GM20431 (cell line): ENCODE measurements around the gene HOXD8.

ENCODE experiments used
- in situ Hi-C: fragments of 300-500 bp; cut with MseI, MboI; formaldehyde crosslinking; loops from one replicate; pipeline ENCODE4 v1.15.0; 2020; ENCODE audit warnings: low sequenced_read_pairs; ENCODE audit not compliant: unreplicated experiment

The HOXD8 gene

DNA sequence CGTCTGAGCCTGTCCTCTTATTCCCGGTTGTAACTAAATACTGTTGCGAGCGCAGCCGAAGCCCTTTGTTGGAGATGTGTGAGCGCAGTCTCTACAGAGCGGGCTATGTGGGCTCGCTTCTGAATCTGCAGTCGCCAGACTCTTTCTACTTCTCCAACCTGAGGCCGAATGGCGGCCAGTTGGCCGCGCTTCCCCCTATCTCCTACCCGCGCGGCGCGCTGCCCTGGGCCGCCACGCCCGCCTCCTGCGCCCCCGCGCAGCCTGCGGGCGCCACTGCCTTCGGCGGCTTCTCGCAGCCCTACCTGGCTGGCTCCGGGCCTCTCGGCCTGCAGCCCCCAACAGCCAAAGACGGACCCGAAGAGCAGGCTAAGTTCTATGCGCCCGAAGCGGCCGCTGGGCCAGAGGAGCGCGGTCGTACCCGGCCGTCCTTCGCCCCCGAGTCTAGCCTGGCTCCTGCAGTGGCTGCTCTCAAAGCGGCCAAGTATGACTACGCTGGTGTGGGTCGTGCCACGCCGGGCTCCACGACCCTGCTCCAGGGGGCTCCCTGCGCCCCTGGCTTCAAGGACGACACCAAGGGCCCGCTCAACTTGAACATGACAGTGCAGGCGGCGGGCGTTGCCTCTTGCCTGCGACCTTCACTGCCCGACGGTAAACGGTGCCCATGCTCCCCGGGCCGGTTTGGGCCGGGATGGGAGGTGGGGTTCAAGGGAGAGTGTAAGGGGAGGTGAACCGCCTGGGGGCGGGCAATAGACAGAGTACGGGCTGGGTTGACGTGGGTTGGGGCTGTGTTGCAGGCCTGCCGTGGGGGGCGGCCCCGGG lies 29.6 kb upstream of the HOXD8 start, which contains the start of gene HOXD12:
Gene HOXD12, plus strand, starts transcription at position 68 of the 819 bp plus-strand sequence. Its CDS starts 7 bp downstream, at position 75.
- in situ Hi-C loops, result loop anchor here (25.0 kb wide), 2 partner anchors 413 to 688 kb away; no protein-coding TSS in a partner anchor

DNA sequence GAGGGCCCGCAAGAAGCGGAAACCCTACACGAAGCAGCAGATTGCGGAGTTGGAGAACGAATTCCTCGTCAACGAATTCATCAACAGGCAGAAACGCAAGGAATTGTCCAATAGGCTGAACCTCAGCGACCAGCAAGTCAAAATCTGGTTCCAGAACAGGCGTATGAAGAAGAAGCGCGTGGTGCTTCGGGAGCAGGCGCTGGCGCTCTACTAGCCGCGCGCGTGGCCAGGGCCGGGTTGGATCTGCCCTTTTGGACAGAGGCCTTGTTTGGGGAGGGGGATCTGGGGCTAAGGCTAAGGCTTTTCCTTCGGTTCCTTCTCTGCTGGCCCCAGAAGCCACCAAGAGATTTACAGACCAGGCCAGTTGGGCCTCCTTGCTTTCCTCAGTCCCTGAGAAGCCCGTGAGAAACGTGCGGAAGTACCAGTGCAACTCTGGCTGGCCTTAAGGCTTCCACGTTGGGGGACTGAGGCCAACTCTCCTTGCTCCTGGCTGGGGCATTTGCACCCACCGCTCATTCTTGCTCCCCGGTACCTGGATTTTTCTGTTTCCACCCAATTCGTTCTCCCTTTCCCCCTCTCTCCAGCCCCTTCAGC lies 28.9 kb upstream of the HOXD8 start:
- in situ Hi-C loops, result no loop called here

DNA sequence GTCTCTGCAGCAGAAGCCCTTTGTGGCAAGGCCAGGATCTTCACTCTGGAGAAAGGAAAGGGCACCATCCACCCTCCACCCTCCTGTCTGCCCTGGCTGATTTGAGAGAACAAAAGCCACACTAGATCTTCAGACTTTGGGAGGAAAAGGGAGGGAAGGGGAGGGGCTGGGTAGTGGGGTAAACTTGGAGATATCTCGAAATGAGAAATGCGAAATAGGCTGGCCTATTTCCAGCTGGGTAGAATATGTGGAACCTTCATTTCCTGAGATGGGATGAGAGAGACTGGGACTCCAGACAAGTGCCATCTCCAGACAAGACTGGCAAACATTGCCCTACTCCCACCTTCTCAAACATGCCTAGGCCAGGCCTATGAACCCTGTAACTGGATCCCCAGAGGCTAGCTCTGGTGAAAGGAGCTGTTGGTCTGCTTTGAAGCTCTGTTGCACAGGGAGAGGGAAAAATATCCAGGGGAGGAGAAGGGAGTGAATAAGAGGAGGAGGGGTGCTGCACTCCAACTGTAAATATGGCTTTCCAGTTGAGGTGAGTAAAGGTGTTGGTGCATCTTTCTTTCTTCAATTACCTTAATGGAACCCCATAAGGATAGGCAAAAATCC lies 28.2 kb upstream of the HOXD8 start:
- in situ Hi-C loops, result no loop called here

DNA sequence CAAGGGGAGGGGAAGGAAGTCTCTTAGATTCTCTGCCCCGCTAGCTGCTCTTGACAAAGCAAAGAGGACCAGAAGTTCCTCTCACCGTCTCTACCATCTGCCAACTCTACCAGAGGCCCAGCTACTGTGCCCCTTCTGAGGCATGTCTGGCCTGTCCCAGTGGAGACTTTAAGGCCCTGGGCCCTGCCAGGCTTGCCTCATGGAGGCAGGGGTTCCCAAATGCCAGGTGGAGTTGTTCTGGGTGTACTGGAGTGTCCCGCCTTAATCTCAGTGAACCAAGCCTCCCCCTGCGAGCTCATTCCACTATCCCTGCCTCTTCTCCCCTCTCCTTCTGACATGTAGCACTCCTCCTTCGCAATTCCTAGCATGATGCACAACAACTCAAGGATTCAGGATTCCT lies 27.7 kb upstream of the HOXD8 start:
- in situ Hi-C loops, result no loop called here

DNA sequence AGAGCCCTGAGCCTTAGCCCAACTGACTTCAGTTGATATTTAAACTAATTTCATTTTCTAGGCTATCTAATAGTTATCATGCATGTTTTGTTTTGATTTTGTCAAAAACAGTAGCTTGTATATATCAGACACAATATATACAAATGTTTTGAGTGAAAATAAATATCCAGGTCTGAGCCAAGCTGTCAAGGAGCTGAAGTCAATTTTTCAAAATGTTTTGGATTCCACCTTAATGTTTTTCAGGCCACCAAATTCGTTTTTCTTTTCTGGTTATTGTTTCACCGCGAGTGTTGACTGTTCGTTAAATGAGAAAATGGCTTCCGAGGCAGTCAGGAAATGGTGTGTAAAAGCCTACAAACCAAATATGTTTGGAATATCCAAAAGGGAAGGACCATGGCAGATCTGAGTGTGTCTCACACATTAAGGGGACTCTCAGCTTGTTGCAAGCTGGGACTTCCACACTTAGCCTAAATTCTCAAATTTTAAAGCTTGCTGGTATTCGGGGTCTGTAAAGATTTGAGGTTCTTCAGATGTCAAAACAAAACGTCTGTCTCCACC lies 27.1 kb upstream of the HOXD8 start:
- in situ Hi-C loops, result no loop called here

DNA sequence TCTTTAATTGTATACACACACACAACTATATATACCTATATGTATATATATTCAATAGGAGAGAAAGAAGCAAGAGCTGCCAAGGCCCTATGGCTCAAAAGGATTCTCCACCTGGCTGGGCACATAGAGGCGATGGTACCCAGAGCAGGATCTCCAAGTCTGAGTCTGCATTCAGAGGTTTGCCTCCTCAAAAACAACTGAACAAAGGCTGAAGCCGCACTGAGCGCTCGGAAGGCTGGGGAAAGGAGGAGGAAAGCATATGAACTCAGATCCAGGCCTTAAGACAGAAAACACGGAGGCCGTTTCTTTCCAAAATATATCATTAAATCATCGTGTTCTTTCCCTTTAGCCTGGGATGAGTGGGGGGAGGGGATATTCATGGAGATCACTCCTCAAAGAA lies 26.3 kb upstream of the HOXD8 start:
- in situ Hi-C loops, result no loop called here

DNA sequence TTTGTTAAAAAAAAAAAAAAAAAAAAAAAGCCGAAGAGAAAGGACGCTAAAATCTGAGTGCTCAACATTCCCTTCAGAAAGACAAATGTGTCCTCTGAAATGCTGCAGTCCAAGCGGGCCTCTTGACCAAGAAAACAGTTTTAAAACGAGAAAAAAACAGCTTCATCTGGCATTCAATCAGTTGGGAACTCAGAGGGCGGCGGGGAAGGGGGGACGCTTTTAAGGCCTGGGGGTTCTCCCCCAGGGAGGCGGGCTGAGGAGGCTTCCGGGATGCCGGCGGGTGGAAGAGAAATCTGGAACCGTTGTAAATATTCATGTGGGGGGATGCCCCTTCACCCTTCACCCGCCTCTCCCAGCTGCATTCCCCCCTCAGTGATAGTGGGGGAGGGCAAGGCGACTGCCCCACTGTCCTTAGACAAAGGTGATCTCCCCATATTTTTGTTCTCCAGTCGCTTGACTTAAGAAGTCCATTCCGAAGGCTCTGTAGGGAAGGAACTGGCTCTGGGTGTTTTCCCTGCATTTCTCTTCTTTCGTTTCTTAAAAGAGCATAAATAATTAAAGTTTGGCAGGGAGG lies 25.7 kb upstream of the HOXD8 start:
- in situ Hi-C loops, result no loop called here

DNA sequence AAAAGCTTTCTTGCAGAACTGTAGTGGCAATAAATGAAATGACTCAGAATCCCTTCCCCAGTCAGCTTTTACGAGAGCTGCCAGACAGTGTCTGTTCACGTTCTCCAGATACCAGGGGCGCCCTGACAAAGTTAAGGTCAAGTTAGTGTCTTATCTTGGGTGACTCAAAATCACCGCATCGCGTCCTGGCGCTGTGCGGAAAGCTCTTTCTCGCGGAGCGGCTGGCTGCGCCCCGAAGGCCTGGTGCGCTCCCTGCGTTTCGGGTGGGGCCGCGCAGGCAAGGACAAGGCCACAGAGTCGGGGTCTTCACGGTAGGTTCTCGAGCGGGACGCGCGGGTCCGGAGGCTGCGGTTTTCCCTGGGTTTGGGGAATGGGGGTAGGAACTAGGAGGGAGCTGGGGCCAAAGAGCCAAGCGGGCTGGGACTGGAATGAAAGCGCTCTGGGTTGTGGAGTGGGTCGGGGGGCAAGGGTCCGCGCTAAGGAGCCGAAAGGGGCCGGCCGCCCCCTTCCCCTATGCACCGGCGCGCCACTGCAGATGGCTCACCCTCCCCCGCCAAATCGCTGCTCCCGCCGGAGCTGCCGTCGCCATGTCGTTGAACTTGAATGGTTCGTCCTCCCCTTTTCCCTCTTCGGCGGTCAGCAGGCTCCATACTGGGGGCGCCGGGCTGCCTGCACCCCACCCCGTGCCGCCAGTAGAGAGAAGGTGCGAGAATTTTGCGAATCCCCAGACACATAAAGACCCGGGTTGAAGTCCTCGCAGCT lies 25.0 kb upstream of the HOXD8 start:
- in situ Hi-C loops, result no loop called here

DNA sequence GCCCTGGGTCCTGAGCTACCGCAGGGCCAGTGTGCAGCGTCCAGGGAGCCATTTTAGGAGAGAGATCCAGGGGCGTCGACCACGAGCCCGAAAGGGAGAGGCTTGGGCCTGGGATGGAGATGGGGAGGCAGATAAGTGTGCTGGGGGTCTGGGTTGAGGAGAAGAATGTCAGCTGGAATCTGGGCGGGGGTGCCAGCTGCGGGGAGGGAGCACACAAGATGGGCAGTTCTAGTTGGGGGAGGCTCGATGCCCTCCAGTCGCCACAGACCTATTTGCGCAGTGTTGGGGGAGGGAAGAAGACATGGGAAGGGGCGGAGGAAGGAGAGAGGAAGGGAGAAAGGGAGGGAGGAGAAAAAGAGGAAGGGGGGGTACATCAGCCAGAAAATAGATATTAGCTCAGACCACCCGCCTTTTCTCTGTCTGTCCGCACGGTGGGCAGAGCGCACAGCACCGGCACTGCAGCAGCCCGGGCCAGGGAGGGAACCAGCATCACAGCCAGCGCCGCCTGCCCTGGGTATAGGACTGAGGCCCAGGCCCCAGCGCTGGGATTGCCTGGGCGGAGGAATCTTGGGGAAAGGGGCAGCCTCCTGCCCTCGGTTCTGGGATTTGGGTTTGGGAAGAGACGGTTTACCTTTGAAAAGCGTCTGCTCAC lies 24.3 kb upstream of the HOXD8 start:
- in situ Hi-C loops, result no loop called here

DNA sequence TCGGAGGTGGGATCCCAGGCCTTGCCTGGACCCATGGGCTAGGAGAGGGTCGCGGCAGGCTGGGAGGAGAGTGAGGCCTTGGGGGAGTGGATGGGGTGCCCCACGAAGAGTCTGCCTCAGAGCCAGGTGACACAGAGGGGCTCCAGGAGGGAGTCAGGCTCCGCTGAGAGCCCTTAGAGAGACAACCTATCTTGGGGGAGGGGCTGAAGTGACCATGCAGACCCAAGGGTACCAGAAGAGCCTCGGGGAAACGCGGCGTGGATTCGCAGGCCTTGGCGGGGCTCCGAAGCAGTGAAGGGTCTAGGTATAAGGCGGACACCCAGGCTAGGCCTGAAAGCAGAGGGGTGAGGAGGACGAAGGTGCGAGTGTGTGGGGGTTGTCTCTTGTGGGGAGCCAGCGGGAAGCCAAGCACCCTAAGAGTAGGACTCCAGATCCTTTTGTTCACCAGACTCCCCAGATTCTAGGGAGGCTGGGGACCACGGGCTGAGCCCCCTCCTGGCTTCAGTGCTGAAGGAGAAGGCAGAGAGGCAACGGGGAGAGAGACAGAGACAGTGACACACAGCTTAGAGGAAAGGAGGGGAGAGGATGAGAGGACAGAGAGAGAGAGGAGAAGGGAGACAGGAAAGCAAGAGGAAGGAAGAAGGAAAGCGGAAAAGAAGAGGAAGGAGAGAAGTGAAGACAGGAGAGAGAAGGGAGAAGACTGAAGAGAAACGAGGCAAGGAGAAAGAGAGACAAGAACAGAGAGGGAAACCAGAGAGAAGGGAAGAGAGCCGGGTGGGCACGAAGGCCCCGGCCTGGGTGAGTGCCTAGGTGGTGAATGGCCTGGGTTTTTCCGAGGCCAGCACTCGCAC lies 23.6 kb upstream of the HOXD8 start:
- in situ Hi-C loops, result no loop called here

DNA sequence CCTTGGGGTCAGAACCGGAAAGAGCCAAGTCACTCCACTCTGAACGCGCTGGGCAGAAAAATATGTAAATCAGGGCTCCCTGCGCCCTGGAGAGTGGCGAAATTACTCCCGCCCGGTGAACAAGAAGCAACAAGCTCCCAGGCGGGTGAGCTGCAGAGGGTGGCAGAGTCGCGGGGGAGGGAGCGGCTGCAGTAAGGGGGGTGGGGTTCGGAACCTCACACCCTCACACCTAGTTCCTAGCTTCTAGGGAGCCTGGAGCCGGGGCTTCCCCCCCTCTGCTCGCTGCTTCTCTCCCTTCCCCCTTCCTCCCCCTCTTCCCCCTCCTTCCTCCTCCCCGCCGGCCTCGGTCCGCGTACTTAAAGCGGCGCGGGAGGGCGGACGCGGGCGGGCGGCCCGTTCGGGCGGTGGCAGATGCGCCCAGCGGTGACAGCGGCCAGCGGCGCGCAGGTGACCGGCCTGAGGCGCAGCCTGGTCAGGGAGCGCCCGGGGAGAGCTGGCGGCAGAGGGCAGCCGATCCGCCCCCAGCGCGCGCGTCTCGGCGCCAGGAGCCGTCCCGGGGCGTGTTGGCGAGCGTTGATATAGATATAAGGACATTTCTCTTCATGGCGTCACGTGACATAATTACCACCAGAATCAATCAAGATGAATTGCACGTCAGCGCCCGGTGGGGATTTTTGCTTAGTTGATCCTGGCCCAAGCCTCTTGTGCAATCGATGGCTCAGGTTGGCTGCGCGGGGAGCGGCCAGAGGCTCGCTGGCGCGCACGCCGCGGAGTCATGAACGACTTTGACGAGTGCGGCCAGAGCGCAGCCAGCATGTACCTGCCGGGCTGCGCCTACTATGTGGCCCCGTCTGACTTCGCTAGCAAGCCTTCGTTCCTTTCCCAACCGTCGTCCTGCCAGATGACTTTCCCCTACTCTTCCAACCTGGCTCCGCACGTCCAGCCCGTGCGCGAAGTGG lies 22.6 kb upstream of the HOXD8 start, which contains the start of gene HOXD11:
Gene HOXD11, plus strand, starts transcription at position 700 of the 959 bp plus-strand sequence. Its CDS starts 76 bp downstream, at position 776.
- in situ Hi-C loops, result no loop called here

DNA sequence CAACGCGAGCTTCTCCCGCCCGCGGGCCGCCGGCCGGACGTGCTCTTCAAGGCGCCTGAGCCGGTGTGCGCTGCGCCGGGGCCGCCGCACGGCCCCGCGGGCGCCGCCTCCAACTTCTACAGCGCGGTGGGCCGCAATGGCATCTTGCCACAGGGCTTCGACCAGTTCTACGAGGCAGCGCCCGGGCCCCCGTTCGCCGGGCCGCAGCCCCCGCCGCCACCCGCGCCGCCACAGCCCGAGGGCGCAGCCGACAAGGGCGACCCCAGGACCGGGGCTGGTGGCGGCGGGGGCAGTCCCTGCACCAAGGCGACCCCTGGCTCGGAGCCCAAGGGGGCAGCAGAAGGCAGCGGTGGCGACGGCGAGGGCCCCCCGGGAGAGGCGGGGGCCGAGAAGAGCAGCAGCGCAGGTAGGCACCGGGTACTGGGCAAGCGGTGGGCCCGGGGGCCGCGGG lies 21.7 kb upstream of the HOXD8 start:
- in situ Hi-C loops, result no loop called here

DNA sequence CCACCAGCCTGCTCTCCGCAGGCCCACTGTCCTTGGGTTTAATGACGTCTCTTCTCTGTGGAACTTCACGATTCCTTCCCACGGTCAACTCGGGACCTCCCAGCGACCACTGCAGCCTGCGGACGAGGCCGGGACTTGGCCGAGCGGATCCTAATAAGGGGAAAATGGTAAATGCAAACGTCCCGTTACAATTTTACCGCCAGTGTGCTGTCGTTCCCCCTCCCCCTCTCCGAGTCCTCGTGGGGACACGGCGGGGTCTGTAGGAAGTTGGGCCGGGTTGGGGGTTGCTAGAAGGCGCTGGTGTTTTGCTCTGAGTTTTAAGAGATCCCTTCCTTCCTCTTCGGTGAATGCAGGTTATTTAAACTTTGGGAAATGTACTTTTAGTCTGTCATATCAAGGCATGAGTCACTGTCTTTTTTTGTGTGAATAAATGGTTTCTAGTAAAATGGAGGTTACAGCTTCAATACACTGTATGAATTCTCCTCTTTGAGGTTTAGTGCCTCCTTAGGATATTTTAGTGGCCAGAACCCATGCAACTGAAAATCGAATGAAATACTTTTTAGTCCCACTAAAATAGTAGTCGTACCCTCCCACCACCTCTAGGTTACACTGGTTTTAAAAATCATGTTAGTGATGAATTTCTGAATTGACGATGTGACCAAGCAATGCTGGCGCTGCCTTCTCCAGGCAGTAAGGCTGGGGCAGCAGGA lies 20.2 kb upstream of the HOXD8 start:
- in situ Hi-C loops, result no loop called here

DNA sequence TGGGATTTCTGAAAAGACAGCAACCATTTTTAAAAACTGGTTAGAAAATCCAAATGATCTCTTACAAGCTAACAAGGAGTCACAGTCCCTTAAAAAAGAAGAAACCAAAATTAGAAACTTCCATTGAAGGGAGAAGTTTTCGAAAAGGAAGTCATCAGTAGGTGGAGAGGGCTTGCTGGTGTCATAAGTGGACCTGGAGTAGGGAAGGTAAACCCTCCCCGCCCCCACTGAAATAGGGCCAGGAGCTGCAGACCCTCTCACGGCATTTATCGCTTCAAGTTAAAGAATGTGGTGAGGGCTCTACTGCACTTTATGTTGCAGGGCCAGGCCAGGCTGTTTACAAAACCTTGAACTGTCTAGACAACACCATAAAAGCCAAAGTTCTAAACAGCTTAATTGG lies 19.6 kb upstream of the HOXD8 start:
- in situ Hi-C loops, result no loop called here

DNA sequence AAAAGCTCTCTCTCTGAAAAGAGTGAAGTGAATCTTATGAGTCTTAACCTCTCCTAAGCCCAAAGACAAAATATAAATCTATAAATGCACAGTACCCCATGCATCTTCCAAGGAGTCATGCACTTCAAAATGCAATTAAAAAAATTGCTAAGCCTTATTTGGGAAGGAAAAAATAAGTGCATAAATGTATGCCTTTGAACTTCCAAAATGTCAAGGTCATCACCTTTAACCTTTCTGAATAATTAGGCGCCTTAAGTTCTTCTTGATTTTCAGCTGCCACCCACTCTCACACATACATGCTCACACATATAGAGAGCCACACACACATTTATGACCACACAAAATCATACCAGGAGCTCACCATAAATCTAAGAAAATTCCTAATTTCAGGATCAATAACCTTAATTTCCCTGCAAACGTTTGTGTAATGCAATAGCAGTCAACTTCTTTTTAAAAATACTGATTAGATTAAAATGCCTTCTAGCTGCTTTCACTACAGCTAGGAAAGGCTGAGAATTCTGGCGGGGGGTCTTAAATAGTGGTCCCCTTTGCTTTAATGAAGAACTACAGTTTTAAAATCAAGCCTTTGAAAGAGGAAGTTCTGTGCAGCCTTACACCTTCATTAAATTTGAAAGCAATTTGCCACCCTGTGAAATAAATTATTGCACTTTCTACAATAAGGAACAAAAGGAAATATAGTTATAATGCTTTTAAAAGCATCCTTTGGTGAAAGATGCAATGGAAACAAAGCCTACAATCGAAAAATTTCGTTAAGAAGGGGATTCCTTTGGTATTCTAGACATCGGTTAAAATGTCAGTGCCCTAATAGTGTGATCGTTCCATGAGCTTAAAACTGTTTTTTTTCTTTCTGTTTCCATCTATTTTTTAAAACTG lies 18.8 kb upstream of the HOXD8 start:
- in situ Hi-C loops, result no loop called here

DNA sequence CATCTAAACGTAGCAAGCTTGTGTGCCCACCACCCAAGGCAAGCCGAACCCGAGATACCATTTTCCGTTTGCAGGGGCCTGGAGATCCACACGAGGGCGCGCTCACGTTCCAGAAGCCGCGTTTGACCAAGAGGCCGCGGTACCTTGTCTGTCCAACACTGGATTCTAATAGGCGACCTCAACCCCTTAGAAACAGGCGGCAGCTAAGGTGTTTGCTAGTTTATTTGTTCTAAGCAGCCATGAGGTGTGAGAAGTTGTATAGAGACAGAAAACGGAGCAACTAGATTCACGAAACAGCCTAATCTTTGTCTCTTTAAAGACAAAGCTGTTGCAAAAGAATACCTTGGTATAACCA lies 18.2 kb upstream of the HOXD8 start:
- in situ Hi-C loops, result no loop called here
